ENCODE data around the gene GRWD1.
A peak's percentile ranks its signal among the peaks of the same experiment; 100 is the strongest.
"Not testable (repeated sequence)": the region's sequence is repeated elsewhere in the genome, so short reads cannot be mapped to it uniquely, and the experiment has no call there.

The GRWD1 gene

GRCh38 chr19:48480558-48481500 is 35.0 kb downstream of the GRWD1 start:
- DNase-seq: peak; percentile 56

- no peak for DNase-seq
Measured at GRCh38 chr19:48481846-48482639, 36.3 kb downstream of the GRWD1 start.

DNA sequence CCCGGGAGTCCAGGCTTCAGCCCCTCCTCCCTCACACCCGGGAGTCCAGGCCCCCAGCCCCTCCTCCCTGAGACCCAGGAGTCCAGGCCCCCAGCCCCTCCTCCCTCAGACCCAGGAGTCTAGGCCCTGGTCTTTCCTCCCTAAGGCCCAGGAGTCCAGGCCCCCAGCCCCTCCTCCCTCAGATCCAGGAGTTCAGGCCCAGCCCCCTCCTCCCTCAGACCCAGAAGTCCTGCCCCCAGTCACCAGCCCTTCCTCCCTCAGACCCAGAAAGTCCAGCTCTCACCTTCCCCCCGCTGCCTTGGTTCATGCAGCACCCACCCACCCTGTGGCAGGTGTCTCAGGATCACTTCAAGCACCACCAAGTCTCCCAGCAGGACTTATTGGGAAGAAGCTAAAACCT is 37.5 kb downstream of the GRWD1 start:
- no peak for DNase-seq

GRCh38 chr19:48484247-48484893 is 38.6 kb downstream of the GRWD1 start:
- DNase-seq: no peak

GRCh38 chr19:48484931-48485612 is 39.3 kb downstream of the GRWD1 start:
- no peak for DNase-seq

- DNase-seq: not testable (repeated sequence)
Measured at GRCh38 chr19:48486706-48487105, 40.9 kb downstream of the GRWD1 start.

GRCh38 chr19:48487544-48487943 is 41.8 kb downstream of the GRWD1 start:
- DNase-seq: no peak

DNA sequence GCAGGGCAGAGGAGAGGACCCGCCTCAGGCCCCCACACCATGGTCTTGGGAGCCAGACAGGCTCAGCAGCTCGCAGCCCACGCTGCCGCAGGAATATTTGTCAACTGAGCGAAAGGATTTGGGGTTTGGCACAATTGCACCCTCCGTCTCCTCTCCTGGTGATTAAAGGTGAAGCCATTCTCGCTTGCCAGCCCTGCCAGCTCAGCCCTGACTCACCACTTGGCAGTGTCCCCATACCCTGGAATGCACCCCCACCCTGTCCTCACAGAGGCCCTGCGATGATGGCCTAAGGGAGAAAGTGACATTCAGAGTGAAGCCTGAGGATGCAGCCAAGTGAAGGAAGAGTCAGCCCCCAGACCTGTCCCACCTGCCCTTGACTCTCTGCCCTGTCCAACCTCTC is 42.2 kb downstream of the GRWD1 start:
- DNase-seq: no peak

DNA sequence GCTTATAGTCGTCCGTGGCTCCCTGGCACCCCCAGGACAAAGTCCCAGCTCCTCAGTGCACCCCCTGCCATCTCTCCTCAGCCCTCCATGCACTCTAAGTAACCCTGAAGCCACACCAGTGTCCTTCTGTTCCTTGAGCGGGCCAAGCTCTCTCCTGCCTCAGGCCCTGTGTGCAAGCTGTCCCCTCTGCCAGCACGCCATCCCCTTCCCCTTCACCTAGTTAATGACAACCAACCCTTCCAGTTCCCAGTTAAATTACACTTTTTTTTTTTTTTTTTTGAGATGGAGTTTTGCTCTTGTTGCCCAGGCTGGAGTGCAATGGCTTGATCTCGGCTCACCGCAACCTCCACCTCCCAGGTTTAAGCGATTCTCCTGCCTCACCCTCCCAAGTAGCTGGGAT is 42.7 kb downstream of the GRWD1 start:
- not testable (repeated sequence) for DNase-seq

GRCh38 chr19:48489608-48490216 is 43.9 kb downstream of the GRWD1 start:
- DNase-seq: peak; percentile 80

GRCh38 chr19:48490981-48491792 is 45.4 kb downstream of the GRWD1 start:
- DNase-seq: peak; percentile 43

- no peak for DNase-seq
Measured at GRCh38 chr19:48491793-48492123, 46.0 kb downstream of the GRWD1 start.

GRCh38 chr19:48492925-48493717 is 47.3 kb downstream of the GRWD1 start:
- DNase-seq: peak; percentile 93

- no peak for DNase-seq
Measured at GRCh38 chr19:48493718-48494401, 48.1 kb downstream of the GRWD1 start.

DNA sequence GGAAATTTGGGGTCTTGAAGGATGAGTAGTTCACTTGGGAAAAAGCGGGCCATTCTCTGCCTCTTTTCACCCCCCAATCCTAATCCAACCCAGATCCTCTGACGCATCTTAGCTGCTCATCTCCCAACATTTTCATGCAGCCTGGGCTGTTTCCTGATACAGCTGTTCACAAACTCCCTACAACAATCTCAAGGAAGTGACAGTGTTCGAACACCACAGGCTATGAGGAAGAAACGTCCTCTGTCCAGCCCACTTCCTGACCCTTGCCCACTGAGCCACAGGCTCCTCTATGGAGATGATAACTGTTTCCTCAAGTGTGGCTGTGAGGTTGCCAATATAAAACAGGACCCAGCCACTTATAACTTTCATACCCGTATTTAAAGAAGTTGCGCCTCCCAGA is 49.6 kb downstream of the GRWD1 start:
- no peak for DNase-seq

GRCh38 chr19:48496959-48497727 is 51.4 kb downstream of the GRWD1 start:
- DNase-seq: no peak

- DNase-seq: no peak
Measured at GRCh38 chr19:48497728-48498594, 52.2 kb downstream of the GRWD1 start.

All from stimulated activated CD4-positive, alpha-beta T cell treated with anti-CD3 and anti-CD28 coated beads, Interleukin-1b, Interleukin-23, amount 100 ng/mL, for 48 hours (primary cell).